Fibroblast of skin of back (primary cell): ENCODE results near the gene SBF1.
"Not testable (repeated sequence)": the region's sequence is repeated elsewhere in the genome, so short reads cannot be mapped to it uniquely, and the experiment has no call there.

Experiments
- DNase-seq: peaks from one replicate; pipeline ENCODE4 v3.0.0-alpha.2; 2013

Gene SBF1

DNA sequence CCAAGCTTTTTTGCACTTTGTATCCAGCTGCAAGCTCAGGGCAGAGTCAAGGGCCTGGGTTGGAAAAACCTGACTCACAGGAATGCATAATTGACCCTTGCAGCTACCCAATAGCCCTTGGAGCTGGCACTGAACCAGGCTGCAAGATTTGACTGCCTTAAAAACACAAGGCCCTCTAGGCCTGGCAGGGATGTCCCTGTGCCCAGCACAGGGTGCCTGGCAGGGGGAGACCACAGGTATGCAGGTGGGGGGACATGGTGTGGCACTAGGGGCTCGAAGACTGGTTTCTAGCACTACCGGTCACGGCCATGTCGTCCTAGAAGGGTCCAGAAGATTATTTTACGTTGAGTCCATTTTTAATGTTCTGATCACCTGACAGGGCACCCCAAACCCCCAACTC, 30.2 kb downstream of the SBF1 start:
- DNase-seq = peak; percentile 47

- DNase-seq = no peak
These were observed 30.8 kb downstream of the SBF1 start for GRCh38 chr22:50443801-50444625.

- no peak for DNase-seq
These were observed 31.6 kb downstream of the SBF1 start for GRCh38 chr22:50443197-50443596.

GRCh38 chr22:50441428-50441993, 33.3 kb downstream of the SBF1 start:
- DNase-seq = no peak

DNA sequence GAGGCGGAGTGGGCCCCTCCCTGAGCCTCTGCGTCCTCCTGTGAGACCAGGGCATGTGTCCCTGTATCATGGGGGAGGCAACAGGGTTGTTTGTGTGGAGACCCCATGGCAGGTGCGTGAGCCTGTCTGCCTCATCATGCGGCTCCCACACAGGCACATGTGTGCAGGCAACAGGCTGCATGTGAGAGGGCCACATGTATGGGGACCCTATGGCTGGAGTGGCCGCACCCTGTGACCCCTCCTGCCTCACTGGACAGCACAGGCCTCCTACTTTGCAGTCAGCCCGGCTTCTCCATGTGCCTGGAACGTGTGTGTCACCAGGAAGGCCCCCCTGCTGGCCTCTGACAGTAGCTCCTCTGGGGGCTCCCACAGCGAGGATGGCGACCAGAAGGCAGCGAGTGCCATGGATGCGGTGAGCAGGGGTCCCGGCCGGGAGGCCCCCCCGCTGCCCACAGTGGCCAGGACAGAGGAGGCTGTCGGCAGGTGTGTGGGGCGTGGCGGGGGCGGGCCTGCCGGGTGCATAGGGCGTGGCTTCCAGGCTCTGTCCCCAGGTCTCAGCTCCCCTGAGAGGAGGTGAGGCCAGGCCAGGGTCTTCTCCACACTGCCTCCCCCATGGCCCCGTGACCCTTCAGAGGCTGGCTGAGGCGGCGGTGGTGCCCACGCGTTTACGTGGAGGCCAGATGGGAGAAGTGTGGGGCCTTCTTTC, 34.1 kb downstream of the SBF1 start:
- DNase-seq = no peak

GRCh38 chr22:50439871-50440331, 34.9 kb downstream of the SBF1 start:
- DNase-seq = no peak

DNA sequence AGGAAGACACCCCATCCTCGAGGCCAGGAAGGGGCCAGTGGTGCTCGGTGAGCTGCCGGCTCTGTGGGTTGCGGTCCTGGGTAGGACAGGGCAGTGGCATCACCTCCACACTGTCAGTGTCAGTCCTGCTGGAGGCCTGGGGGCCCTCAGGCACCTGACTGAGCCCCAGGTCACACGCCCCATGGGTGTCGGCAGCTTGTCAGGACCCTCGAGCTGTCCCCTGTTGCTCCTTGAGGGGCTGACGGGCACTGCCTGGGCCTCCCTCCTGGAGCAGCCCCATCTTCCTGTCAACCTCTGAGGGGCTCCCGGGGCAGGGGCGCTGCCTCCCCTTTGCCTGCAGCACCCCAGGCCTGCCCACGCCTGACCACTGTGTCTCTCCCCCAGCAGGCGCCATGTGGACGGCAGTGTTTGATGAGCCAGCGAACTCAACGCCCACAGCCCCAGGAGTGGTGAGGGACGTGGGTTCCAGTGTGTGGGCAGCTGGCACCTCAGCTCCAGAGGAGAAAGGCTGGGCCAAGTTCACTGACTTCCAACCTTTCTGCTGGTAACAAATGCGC, 35.4 kb downstream of the SBF1 start:
- DNase-seq = no peak

DNA sequence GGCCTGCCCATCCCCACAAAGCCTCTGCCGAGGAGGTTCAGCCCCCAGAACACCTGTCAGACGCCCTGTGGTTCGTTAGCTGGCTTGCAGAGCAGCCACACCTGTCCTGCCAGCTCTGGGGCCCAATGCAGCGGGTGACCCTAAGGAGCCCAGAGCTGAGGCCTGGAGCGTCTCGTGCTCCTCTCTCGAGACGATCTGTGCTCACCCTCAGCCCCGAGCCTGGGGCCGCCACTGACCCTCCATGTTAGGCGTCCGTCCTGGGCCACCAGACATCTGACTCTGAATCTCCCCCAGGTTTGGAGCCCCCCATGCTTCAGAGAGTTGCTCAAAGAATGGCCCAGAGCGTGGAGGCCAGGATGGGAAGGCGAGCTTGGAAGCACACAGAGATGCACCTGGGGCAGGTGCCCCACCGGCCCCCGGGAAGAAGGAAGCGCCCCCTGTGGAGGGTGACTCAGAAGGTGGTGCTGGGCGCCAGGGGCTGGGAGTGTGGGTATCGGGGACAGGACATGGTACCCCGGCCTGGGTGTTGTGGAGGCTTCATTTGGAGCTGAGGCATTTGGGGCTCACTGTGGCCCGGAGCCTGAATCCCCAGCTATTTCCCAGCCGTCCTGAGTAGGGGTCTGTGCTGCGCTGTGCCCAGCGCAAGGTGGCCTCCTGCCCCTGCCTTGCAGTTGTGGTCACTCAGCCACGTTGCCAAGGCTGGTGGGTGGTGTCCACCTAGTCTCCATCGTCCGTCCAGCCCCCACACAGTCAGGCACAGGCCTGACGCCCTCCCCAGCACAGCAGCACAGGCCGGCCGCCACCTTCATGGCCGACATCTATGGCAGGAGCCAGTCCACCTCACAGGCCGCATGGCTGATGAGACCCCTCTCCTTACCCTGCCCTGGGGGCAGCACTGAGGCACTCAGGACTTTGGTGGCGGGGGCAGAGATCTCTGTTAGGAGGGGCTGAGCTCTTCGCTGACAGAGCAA, 36.2 kb downstream of the SBF1 start:
- no peak for DNase-seq

GRCh38 chr22:50437511-50438304, 37.1 kb downstream of the SBF1 start:
- no peak for DNase-seq

DNA sequence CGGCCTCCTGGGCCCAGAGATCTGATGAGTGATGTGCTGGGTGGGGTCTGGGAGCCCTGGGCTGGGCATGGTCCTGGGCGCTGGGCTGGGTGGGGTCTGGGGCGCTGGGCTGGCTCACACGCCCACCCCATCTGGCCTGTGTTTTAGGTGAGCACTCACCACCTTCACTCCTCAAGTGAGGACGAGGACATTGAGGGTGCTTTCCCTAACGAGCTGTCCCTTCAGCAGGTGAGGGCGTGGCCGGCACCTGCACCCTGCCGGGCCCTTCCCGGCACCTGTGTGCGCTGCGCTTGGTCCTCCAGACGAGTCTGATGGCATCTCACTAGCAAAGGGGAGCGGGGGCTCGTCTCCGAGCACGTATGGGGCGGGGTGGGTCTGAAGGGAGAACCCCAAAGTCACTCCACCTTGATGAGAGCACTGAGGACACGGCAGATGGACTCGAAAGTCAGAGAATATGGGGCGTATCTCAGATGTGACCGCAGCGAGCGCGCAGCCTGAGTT, 37.9 kb downstream of the SBF1 start:
- DNase-seq = no peak

DNA sequence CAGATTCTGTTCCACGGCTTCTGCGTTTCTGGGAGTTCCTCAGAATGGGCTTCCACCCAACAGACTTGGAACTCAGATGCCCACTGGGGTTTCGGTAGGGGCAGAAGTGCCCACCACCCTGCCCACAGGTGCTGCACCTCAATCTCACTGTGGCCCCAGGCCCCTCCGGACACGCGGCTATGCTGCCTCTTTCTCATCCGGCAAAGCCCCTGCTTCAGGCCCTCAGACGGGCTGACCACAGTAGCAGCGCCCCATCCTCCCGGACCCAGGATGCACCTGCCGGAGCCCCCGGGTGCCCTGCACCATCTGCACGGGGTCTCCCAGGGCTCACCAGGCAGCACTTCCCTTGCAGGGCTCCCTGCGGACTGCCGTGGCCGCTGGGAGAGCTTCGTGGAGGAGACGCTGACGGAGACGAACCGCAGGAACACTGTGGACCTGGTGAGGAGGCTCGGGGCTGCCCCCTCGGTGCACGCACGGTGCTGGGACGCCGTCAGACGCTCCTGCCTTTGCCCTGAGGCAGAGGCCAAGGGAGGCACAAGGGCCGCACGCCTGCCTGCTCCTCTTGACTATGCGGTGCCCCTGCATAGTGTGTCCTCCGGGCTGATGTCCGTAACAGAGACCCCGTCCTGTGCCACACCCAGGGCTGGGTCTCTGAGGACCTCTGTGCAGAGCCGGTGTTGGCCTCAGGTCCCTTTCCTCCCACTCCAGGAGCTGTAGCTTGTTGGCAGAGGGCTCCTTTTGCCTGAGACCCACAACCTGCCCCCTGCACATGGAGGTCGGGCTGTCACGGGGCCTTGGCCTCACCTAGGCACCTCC, 38.6 kb downstream of the SBF1 start:
- DNase-seq = no peak

DNA sequence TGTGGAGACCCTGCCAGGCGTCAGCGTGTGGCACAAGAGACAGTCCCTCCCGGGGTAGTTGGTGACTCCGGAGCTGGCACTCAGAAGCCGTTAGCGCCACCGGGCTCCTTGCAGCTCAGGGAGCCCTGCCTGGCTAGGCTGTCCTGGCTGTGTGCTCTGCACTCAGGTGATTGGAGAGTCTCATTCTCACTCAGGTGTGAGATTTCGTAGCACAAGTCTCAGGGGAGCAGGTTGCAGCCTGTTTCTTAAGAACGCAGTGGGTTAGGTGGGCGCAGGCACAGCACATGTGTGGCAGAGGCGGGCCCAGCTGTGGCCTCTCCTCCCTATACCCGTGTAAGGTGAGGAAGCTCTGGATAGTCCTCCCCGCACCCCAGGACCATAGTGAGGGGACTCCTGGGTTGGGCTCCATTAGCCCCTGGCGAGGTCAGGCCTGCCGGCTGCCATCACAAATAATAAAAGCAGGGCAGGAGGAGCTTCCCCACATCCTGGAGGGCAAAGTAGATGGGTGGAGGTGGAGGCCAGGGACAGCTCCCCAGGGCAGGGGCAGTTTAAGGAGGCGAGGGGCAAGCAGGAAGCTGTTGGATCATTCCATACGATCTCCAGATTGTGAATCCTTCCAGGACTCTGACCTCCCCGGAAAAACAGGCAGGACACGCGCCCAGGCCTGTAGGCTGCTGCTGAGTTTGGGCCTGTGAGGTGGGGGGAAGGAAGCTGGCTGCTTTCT, 39.4 kb downstream of the SBF1 start:
- DNase-seq = no peak

GRCh38 chr22:50434849-50435248, 40.0 kb downstream of the SBF1 start:
- no peak for DNase-seq

GRCh38 chr22:50432877-50433510, 41.8 kb downstream of the SBF1 start:
- DNase-seq = not testable (repeated sequence)

GRCh38 chr22:50432131-50432876, 42.5 kb downstream of the SBF1 start:
- no peak for DNase-seq

DNA sequence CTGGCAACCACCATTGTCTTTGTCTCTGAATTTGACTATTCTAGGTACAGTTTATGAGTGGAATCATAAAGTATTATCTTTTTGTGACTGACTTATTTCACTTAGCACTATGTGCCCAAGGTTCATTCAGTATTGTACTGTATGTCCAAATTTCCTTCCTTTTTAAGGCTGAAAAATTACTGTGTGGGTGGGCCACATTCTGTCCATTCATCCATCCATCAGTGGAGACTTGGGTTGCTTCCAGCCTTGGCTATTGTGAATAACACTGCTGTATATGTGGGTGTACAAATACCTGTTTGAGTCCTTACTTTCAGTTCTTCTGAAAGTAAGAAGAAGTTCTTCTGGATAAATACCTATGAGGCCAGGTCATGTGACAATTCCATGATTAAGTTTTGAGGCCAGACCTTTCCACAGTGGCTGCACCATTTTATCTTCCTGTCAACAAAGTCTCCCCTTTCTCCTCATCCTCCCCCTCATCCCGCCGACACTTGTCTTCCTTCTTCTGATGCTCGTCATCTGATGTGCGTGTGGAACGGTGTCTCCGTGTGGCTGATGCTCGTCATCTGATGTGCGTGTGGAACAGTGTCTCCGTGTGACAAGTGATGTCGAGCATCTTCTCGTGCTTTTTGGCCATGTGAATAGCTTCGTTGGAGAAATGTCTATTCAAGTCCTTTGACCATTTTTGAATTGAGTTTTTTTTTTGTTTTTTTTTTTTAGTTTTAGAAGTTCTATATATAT, 49.5 kb downstream of the SBF1 start:
- DNase-seq = no peak

GRCh38 chr22:50423956-50424355, 50.9 kb downstream of the SBF1 start:
- DNase-seq = no peak
